Measurements from ENCODE around the gene CLDN20. TPM values are rescaled to one million over a fixed set of nuclear protein-coding genes. Genes with fewer than 3 reads are reported as not detected.

CLDN20 gene
- polyA plus RNA-seq, 1 of the 3 experiments (the other 2 are of a cell fraction), result 0.07 TPM

DNA sequence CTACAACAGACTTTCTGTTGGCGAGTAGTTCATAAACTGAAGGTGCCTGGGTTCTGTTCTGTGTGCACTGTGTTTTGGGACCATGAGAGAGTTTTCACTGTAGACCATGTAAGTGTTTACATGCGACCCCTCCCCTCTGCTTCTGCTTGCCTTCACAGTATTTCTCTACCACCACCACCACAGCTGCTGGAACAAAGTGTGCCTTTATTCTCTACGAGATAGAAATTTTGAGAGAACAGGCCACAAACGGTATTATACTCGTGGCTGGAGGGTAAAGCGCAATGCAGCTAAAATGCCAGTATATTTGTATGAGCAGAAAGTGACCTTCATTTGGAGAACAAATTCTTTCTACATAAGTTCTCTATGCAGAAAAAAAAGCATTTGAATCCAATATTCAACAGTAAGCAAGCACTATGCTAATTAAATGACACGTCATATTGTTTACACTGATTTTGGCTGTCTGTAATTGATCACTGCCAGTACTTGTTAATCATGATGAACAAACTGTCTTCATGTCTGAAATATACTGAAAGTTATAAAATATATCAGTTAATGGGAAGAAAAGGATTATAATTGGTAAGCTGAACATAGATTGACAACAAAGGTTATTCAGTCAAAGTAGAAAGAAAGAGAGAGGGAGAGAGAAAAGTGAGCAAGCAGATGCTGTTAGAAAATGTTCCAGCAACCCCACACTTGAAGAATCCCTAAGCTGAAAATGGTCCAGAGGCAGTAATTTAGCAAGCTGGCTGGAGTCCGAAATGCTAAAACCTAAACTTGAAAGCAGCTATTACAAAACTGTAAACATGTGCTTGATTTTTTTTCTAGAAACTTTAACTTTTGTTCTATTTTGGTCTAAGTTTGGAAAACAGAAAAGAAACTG, 8.8 kb downstream of the CLDN20 start:
- ChIA-PET CTCF (interaction anchor here (0.7 to 4.0 kb wide), 8 partner anchors 9 to 96 kb away, joined by 3 to 15 read pairs (median 3); partner anchors contain the start of gene CLDN20), POLR2A (no interaction called here)
- H3K4me1 ChIP-seq (ENCODE audit: control insufficient read depth in 1 of 2, insufficient read depth in 2 of 2, low read depth in 1 of 2, low read length in 1 of 2), result peaks cover 38 to 79% of the 10 kb centered on the region in 2 experiments
- H3F3A ChIP-seq (replicated peaks; ENCODE audit: insufficient read depth), result peaks cover 45% of the 10 kb centered on the region
- no peak for TF ChIP-seq FOXJ3 (CRISPR knock-in tag; IDR thresholded peaks at IDR 0.05)
- H3K9ac ChIP-seq, result peak overlapping the region; percentile 47; the same call in 1 of the 2 replicates
- H3K9me2 ChIP-seq, result no peaks in the 10 kb centered on the region
- H4K20me1 ChIP-seq (ENCODE audit: insufficient read depth), result no peaks in the 10 kb centered on the region
- H3K36me3 ChIP-seq (replicated peaks in 1 of 2; ENCODE audit: control insufficient read depth in 1 of 2, insufficient read depth in 2 of 2, low read length in 1 of 2), result peaks cover 6 to 7% of the 10 kb centered on the region in 2 experiments
- peaks cover 15% of the 10 kb centered on the region; the same call in 1 of the 2 replicates for H3K79me2 ChIP-seq (ENCODE audit: insufficient read depth)
- H3K4me2 ChIP-seq, result peak overlapping the region; percentile 48; the same call in 1 of the 2 replicates
- H3K27ac ChIP-seq (ENCODE audit: low read depth in 2 of 2, low read length in 1 of 2), result peak overlapping the region; percentile 93 to 98
- H3K9me3 ChIP-seq, result no peaks in the 10 kb centered on the region
- no peak overlapping the region for H2AFZ ChIP-seq (ENCODE audit: low read depth)
- H3K4me3 ChIP-seq (ENCODE audit: low read depth in 2 of 2, low read length in 1 of 2), result no peak overlapping the region
- 82% methylated on average over 8 of the region's 8 CpGs for WGBS (ENCODE audit: low lambda C conversion rate)
- H3K27me3 ChIP-seq (ENCODE audit: insufficient read depth), result no peaks in the 10 kb centered on the region
- no peak for DNase-seq

DNA sequence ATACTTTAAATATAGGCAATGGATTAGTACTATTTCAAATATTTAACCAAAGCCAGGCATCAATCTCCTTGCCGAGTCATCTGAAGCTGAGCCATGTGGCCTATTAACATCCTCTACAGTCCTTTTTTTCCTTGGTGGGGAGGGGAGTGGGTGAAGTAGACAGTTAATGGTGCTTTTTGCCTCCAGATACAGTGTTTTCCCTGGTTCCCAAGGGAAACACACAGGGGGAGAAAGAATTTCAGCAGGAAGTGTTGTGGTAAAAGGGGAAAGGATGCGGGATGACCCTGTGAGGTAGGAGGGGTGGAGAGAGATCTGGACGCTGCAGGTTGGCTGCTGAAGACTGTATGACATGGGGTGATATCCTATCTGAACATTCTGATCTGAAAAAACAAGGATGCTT, 9.6 kb downstream of the CLDN20 start:
- Histone ChIP-seq H3K4me1 (ENCODE audit: control insufficient read depth in 1 of 2, insufficient read depth in 2 of 2, low read depth in 1 of 2, low read length in 1 of 2) (peaks cover 38 to 79% of the 10 kb centered on the region in 2 experiments), H3K27ac (ENCODE audit: low read depth in 2 of 2, low read length in 1 of 2) (peak overlapping the region; percentile 93 to 98), H3K4me3 (ENCODE audit: low read depth in 2 of 2, low read length in 1 of 2) (no peak overlapping the region; a peak in 1 of 4 replicates), H3K9me3 (no peaks in the 10 kb centered on the region), H3K36me3 (replicated peaks in 1 of 2; ENCODE audit: control insufficient read depth in 1 of 2, insufficient read depth in 2 of 2, low read length in 1 of 2) (peaks cover 6 to 7% of the 10 kb centered on the region in 2 experiments), H3K79me2 (ENCODE audit: insufficient read depth) (peaks cover 20% of the 10 kb centered on the region; the same call in 1 of the 2 replicates), H3F3A (replicated peaks; ENCODE audit: insufficient read depth) (peaks cover 50% of the 10 kb centered on the region), H2AFZ (ENCODE audit: low read depth) (no peak overlapping the region), H3K9me2 (no peaks in the 10 kb centered on the region), H3K27me3 (ENCODE audit: insufficient read depth) (no peaks in the 10 kb centered on the region), H4K20me1 (ENCODE audit: insufficient read depth) (no peaks in the 10 kb centered on the region), H3K4me2 (peak overlapping the region; percentile 48), H3K9ac (peak overlapping the region; percentile 49; the same call in 1 of the 2 replicates)
- 12% methylated on average over 3 of the region's 3 CpGs for WGBS (ENCODE audit: low lambda C conversion rate)
- ChIA-PET POLR2A (no interaction called here), CTCF (interaction anchor here (0.8 to 1.4 kb wide), 4 partner anchors 10 to 164 kb away, joined by 3 to 4 read pairs (median 3); partner anchors contain the start of gene CLDN20)
- peak; percentile 65 for DNase-seq
- TF ChIP-seq RCOR1 (IDR thresholded peaks at IDR 0.05; ENCODE audit: low read length) (peak; percentile 25; the same call in 1 of the 2 replicates), TCF12 (IDR thresholded peaks at IDR 0.05) (peak; percentile 52), YY1 (IDR thresholded peaks at IDR 0.05; ENCODE audit: low read depth) (no peak), GABPA (IDR thresholded peaks at IDR 0.05; ENCODE audit: low read depth) (no peak), RAD21 (IDR thresholded peaks at IDR 0.05; ENCODE audit: low read length) (no peak), EZH2phosphoT487 (IDR thresholded peaks at IDR 0.05; ENCODE audit: borderline replicate concordance, low read depth) (no peak), EP300 (IDR thresholded peaks at IDR 0.05; ENCODE audit: borderline replicate concordance in 1 of 2, low read depth in 1 of 2, low read length in 1 of 2) (peak in 1 of 2 experiments; percentile 81; a peak in 2 of 4 replicates), TAF1 (IDR thresholded peaks at IDR 0.05; ENCODE audit: borderline replicate concordance, low read depth, low read length) (no peak), TEAD4 (IDR thresholded peaks at IDR 0.05; ENCODE audit: borderline replicate concordance, insufficient read depth) (peak; percentile 18; the same call in 1 of the 2 replicates), NRF1 (IDR thresholded peaks at IDR 0.05; ENCODE audit: low read depth, low read length) (no peak)
- TF ChIP-seq, protein P1, sequence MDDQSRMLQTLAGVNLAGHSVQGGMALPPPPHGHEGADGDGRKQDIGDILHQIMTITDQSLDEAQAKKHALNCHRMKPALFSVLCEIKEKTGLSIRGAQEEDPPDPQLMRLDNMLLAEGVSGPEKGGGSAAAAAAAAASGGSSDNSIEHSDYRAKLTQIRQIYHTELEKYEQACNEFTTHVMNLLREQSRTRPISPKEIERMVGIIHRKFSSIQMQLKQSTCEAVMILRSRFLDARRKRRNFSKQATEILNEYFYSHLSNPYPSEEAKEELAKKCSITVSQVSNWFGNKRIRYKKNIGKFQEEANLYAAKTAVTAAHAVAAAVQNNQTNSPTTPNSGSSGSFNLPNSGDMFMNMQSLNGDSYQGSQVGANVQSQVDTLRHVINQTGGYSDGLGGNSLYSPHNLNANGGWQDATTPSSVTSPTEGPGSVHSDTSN (IDR thresholded peaks at IDR 0.05), result peak; percentile 64
- TF ChIP-seq, protein P2, sequence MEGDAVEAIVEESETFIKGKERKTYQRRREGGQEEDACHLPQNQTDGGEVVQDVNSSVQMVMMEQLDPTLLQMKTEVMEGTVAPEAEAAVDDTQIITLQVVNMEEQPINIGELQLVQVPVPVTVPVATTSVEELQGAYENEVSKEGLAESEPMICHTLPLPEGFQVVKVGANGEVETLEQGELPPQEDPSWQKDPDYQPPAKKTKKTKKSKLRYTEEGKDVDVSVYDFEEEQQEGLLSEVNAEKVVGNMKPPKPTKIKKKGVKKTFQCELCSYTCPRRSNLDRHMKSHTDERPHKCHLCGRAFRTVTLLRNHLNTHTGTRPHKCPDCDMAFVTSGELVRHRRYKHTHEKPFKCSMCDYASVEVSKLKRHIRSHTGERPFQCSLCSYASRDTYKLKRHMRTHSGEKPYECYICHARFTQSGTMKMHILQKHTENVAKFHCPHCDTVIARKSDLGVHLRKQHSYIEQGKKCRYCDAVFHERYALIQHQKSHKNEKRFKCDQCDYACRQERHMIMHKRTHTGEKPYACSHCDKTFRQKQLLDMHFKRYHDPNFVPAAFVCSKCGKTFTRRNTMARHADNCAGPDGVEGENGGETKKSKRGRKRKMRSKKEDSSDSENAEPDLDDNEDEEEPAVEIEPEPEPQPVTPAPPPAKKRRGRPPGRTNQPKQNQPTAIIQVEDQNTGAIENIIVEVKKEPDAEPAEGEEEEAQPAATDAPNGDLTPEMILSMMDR (IDR thresholded peaks at IDR 0.05), result no peak
- TF ChIP-seq, protein P3, sequence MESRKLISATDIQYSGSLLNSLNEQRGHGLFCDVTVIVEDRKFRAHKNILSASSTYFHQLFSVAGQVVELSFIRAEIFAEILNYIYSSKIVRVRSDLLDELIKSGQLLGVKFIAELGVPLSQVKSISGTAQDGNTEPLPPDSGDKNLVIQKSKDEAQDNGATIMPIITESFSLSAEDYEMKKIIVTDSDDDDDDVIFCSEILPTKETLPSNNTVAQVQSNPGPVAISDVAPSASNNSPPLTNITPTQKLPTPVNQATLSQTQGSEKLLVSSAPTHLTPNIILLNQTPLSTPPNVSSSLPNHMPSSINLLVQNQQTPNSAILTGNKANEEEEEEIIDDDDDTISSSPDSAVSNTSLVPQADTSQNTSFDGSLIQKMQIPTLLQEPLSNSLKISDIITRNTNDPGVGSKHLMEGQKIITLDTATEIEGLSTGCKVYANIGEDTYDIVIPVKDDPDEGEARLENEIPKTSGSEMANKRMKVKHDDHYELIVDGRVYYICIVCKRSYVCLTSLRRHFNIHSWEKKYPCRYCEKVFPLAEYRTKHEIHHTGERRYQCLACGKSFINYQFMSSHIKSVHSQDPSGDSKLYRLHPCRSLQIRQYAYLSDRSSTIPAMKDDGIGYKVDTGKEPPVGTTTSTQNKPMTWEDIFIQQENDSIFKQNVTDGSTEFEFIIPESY (IDR thresholded peaks at IDR 0.05; ENCODE audit: borderline replicate concordance, low read depth), result no peak
- TF ChIP-seq, protein P4, sequence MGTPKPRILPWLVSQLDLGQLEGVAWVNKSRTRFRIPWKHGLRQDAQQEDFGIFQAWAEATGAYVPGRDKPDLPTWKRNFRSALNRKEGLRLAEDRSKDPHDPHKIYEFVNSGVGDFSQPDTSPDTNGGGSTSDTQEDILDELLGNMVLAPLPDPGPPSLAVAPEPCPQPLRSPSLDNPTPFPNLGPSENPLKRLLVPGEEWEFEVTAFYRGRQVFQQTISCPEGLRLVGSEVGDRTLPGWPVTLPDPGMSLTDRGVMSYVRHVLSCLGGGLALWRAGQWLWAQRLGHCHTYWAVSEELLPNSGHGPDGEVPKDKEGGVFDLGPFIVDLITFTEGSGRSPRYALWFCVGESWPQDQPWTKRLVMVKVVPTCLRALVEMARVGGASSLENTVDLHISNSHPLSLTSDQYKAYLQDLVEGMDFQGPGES (IDR thresholded peaks at IDR 0.05; ENCODE audit: low read depth, low read length), result no peak
- TF ChIP-seq, protein P5, sequence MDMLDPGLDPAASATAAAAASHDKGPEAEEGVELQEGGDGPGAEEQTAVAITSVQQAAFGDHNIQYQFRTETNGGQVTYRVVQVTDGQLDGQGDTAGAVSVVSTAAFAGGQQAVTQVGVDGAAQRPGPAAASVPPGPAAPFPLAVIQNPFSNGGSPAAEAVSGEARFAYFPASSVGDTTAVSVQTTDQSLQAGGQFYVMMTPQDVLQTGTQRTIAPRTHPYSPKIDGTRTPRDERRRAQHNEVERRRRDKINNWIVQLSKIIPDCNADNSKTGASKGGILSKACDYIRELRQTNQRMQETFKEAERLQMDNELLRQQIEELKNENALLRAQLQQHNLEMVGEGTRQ (IDR thresholded peaks at IDR 0.05; ENCODE audit: borderline replicate concordance, low read depth, low read length), result no peak

Measured in SK-N-SH (cell line).